HG03196 (cell line): ENCODE measurements around the gene CA4.
"Not testable (repeated sequence)": the region's sequence is repeated elsewhere in the genome, so short reads cannot be mapped to it uniquely, and the experiment has no call there.

Experiments used
- ATAC-seq: cut with Tn5 transposase; IDR thresholded peaks from one replicate; pipeline ENCODE4 v1.9.1; 2021; ENCODE audit not compliant: unreplicated experiment

The CA4 gene

GRCh38 chr17:60171753-60172079, 21.9 kb downstream of the CA4 start:
- no peak for ATAC-seq

DNA sequence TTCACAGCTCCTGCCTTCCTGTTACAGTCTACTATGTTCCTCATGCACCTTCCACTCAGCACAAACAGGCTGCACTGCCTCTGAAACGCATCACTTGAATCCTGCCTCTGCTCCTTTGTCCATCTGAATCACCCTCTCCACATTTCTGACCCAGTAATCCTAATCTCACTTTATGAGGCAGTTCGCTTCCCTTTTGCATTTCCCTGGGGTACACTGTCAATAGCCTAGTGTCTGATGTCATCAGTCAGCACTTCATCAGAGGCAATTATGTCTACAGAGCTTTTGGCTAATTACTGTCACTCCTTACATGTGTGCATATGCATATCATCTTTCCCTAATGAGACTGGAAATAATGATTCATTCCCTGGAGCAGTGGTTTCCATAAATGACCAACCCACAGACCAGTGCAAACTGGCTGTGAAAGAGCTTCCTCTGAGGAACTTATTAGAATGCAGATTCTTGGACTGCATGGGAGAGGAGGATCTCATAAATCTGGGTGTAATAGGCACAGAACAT, 23.6 kb downstream of the CA4 start:
- ATAC-seq = no peak

DNA sequence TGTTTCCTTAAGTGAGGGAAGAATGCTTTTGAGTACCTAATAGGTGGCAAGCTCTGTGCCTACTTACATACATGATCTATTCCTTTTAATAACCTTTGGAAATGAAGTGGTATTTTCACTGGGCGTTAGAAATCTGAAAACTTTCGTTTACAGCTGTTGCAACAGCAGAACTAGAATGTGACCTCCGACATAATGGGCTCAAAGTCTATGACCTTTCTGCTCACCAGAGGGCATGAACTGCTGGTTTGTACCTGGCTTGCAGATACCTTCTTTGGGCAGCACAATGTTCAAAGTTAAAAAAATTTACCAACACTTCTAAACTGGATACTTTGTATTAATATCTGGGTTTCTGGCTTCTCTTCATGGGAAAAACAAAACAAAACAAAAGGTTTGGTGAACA, 24.3 kb downstream of the CA4 start:
- ATAC-seq = no peak

DNA sequence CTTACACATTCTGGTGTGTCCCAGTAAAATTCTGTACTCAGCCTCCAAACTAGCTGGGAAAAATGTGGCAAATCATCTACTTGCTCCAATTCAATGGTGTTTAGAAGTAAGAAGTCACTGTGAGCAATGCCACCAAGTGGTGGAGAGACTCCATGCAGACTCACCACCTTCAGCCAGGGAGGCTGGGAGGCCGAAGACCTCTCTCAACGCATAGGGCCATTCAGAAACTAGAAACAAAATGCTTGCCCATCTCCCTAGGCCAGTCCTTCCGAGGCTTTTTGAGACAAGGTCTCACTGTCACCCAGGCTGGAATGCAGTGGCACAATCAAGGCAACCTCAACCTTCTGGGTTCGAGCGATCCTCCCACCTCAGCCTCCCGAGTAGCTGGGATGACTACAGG, 25.0 kb downstream of the CA4 start:
- ATAC-seq = not testable (repeated sequence)

DNA sequence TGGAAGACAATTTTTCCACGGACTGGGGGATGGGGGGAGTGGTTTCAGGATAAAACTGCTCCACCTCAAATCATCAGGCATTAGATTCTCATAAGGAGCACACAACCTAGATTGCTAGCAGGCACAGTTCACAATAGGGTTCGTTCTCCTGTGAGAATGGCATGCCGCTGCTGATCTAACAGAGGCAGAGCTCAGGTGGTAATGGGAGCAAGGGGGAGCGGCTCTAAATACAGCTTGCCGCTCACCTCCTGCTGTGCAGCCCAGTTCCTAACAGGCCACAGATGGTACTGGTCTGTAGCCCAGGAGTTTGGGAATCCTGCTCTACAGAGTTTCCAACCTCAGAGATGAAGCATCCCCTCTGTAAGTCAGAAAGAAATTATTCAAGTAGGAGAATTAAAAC, 27.0 kb downstream of the CA4 start:
- ATAC-seq = not testable (repeated sequence)

DNA sequence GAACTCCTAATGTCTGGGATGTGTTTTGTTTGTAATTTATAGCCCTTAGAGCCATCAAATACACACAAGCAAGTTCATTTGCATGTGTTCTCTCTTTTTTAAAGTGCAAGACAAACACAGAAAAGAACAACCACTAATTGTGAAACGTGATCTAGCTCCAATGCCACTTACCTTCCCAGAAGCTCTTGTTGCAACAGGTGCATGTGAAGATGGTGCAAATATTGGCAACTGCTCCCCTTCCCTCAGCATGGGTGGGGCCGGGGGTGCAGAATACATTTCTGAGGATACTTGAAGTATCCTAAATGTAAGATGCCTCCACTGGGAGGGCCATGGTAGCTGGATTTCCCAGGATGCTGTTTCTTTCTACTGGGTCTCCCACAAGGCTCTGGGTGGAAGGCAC, 28.4 kb downstream of the CA4 start:
- not testable (repeated sequence) for ATAC-seq

DNA sequence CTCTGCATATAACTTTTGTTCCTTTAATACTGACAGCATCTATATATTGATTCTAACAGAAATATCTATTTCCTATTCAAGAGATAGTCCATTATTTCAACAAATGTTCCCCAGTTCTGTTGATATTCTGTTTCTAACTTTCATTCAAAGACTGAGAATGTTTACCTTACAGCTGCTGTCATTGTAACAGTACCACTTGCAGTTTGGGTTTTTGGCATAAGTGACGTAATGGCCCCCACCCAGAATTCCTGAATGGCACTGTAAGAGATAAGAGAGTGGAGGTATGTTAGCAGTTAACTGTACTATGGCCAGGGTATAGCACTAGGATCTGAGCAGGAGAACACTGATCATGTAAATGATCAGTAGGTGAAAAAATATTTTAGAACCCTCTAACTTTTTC, 30.6 kb downstream of the CA4 start:
- ATAC-seq = not testable (repeated sequence)

DNA sequence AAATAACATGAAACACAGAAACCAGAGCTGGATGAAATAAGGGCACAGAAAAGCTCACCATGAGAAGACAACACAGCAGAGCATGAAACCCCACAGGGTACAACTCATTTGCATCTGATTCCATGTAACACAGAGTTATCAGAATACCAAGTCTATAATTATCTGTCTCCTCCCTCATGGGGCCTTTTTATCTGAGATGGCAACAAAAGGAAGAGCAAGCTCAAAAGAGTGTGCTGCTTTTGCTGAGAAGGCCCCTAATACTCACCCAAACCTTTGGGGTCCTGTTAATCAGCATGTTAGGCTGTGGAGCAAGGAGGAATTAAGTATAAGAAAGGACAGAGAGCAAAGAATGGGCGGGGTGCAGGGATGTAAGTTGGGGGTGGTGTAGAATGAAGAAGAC, 36.6 kb downstream of the CA4 start:
- not testable (repeated sequence) for ATAC-seq

DNA sequence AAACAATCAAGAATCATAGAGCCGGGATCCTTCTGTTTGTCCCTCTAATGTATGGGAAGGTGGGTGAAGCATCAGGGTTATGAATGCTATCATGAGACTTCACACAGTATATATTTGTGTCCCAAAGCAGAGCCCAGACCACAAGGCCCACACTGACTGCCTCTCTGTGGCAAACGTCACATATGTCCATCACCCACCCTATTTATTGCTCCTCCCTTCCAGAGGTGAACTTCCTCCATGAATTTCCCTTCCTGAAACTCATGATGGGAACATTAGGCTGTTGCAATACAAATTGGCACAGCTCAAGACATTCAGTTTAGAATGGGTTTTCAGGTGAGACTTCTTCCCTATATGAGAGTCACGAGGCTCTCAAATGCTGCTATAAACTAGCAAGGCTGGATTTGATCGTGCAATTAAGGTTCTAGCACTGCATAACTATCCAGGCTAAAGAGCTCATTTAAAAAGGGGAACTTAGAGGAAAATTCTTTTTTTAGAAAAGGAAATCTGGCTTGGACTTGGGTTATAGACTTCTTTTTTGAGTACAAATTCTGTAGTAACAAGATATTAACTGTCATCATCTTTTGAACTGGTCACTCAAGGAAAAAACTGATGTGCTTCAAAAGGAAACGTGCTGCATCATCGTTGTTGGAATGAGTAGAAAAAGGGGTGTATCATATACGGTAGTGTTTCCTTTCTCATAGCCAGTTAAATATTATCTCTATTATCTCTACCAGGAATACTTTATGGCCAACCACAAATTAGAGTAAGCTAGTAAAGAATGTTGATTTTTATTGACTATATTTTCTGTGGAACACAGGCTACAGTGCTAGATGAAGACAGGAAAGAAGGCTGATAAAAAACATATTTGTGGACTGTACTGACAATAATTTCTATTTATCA, 37.3 kb downstream of the CA4 start:
- not testable (repeated sequence) for ATAC-seq

- no peak for ATAC-seq
Observed at GRCh38 chr17:60188759-60189158, 39.0 kb downstream of the CA4 start.

GRCh38 chr17:60190032-60190431, 40.3 kb downstream of the CA4 start:
- ATAC-seq = not testable (repeated sequence)

DNA sequence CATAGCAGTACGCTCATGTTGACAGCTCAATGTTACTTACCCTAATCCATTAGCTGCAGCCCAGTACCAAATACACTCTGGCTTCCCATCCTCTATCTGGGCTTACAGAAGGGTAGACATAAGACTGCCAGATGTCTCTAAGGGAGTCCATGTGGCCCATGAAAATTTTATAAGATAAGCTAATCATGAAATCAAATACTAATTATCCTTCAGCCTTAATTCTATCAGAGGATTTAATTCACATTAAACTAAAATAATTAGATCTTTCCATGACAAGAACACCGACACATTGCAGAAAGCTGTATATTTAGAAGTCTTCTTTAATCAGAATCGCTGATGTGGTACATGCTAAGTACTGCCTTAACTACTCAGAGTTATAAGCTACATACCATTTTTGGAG, 43.3 kb downstream of the CA4 start:
- not testable (repeated sequence) for ATAC-seq

- no peak for ATAC-seq
Observed at GRCh38 chr17:60193482-60193881, 43.7 kb downstream of the CA4 start.

DNA sequence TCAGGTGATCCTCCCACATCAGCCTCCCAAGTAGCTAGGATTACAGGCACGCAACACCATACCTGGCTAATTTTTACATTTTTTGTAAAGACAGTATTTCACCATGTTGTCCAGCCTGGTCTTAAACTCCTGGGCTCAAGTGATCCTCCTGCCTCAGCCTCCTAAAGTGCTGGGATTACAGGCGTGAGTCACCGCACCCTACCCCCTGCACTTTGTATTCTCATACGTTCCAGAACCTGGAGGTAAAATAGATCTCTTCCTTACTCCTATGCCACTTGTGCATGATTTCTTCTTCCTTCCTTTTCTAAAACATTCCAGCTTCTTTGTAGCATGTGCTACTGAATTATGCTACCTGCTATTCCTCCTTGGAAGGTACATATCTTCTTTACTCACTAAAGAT, 44.4 kb downstream of the CA4 start:
- not testable (repeated sequence) for ATAC-seq

DNA sequence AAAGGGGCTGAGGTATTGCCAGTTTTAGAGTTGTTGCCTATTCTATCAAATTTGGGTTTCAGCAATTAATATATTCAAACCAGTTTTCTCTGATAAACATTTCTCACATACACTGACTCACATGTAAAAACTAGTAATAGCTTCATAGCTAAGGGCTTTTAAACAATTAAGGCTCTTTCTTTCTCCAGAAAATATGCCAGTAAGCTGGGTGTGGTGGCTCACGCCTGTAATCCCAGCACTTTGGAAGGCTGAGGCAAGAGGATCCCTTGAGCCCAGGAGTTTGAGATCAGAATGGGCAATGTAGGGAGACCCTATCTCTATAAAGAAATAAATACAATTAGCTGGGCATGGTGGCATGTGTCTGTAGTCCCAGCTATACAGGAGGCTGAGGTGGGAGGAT, 48.9 kb downstream of the CA4 start:
- not testable (repeated sequence) for ATAC-seq

DNA sequence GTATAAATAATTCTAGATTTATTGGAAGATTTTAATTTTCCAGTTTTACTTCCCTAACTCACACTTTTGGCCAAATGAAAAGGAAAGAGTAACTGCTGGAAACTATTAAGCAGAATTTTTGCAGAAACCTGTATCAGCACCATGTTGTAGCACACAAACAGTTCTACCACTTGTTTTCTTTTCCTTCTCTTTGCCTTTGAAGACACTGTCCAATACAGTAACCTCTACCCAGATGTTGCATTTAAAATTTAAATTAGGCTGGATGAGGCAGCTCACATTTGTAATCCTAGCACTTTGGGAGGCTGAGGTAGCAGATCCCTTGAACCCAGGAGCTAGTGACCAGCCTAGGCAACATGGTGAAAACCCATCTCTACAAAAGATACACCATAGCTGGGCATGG, 56.0 kb downstream of the CA4 start:
- ATAC-seq = not testable (repeated sequence)

- not testable (repeated sequence) for ATAC-seq
Observed at GRCh38 chr17:60208302-60208701, 58.5 kb downstream of the CA4 start.
